GM18505 (cell line): ENCODE data around the gene IGSF21.
"Not testable (repeated sequence)": the region's sequence is repeated elsewhere in the genome, so short reads cannot be mapped to it uniquely, and the experiment has no call there.

Source experiments
- ATAC-seq: cut with Tn5 transposase; IDR thresholded peaks from one replicate; pipeline ENCODE4 v1.9.1; 2021; ENCODE audit not compliant: unreplicated experiment
- POLR2A ChIP-seq: IDR thresholded peaks from 4 replicates; pipeline ENCODE4 v1.6.1; 2011; ENCODE audit warnings: borderline replicate concordance; ENCODE audit not compliant: insufficient read depth, insufficient read length; ENCODE audit errors: extremely low read depth

Gene IGSF21

GRCh38 chr1:18149027-18149641 is 41.5 kb downstream of the IGSF21 start:
- no peak for ATAC-seq

DNA sequence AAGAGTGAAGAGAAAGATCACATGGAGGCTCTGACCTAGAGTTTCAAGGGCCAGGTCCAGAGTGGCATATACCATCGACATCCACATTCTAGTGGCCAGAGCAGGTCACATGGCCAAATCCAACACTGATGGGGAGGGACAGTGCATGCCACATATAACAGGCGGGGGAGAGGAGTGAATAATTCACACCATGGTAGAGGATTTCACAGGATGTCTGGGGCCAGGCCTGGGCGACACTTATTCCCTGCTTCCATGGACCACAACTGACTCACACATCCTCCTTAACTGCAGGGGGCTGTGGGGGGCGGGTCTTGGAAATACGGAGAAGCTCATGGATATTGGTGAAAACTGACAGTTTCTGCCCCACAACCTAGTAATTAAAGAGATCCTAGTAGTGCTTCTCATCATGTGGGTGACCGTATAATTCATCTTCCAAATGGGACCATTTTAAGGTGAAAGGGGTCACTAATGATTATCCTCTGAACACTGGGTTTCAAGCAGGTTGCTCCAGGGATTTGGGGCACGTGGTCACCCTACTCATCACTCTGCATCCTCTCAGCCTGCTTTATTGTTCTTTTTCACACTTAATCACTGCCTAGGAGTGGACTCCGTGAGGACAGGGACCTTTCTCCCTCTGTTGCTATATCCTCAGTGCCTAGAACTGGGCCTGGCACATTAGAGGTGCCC is 44.0 kb downstream of the IGSF21 start:
- no peak for TF ChIP-seq POLR2A
- ATAC-seq, result no peak

More at GRCh38 chr1:18149027-18149641, 41.5 kb downstream of the IGSF21 start:
- TF ChIP-seq POLR2A, result no peak

- TF ChIP-seq POLR2A, result no peak
- no peak for ATAC-seq
Observed at GRCh38 chr1:18154430-18155194, 47.0 kb downstream of the IGSF21 start.

GRCh38 chr1:18155881-18156385 is 48.3 kb downstream of the IGSF21 start:
- TF ChIP-seq POLR2A, result no peak
- no peak for ATAC-seq

- no peak for TF ChIP-seq POLR2A
Observed at GRCh38 chr1:18157352-18157751, 49.8 kb downstream of the IGSF21 start.

GRCh38 chr1:18157968-18158367 is 50.4 kb downstream of the IGSF21 start:
- no peak for ATAC-seq
- no peak for TF ChIP-seq POLR2A

More at GRCh38 chr1:18157352-18157751, 49.8 kb downstream of the IGSF21 start:
- ATAC-seq, result no peak

DNA sequence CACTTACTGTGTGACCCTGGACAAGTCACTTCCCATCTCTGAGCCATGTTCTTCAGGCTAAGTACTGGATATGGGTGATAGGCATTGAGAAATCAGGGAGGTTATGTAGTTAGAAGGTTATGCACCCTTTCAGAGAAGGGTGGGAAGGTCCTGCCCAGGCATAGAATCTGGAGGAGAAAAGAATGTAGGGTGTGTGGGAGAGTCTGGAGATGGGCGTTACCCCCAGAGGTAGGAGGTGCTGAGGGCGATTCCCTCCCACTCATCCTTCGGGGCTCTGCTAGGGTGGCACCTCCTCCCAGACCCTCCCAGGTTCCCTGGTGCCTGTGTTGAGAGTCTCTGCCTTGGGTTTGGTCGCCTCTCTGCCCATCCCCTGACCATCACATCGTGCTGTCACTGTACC is 51.1 kb downstream of the IGSF21 start:
- no peak for ATAC-seq
- TF ChIP-seq POLR2A, result no peak

- ATAC-seq, result no peak
- TF ChIP-seq POLR2A, result no peak
Observed at GRCh38 chr1:18160290-18160942, 52.8 kb downstream of the IGSF21 start.

DNA sequence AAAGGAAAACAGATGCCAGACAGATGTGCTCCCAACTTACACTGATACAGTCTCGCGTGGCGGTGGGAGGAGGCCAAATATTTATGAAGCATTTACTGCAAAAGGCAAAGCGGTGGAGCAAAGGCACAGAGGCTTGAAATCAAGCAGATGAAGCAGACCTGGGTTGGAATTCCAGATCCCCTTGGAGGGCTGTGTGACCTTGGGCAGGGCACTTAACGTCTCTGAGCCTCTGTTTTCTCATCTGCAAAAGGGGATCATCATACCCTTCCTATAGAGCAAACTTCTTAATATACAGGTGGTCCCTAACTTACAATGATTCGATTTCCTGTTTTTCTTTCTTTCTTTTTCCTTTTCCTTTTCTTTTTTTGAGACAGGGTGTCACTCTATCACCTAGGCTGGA is 54.1 kb downstream of the IGSF21 start:
- no peak for TF ChIP-seq POLR2A
- no peak for ATAC-seq

DNA sequence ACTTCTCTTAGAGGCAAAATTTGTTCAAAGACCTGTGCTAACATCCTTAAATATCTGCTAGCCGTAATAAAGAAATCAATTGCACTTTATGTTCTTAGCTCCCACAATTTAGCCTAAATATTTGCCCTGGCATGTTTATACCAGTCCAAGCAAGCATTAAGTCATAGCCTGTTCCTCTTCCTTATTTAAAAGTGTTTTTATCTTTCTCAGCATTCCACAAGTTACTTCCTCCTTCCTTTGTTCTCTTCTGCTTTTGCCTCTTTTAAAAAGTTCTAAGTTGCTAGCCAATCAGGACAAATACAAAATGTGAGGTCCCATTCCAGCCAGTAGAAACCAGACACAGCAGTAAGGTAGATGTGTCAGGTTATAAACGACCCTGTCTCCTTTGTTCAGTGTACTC is 58.0 kb downstream of the IGSF21 start:
- not testable (repeated sequence) for ATAC-seq

DNA sequence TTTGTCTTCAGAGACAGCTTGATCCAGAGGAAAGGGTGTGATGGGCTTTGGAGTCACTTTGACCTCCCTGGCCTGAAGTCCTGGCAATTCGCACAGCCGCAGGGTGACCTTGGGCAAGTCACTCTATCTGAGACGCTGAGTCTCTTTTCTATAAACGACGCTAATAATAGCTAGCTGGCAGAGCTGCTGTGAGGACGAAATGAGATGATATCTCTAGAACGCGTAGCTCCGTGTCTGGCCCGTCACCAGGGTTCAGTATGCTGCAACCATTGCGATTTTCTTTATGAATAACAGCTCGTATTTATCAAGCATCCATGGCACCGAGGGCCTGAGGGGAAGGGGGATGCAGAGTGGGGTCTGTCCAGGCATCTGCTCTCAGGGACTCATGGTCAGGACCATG is 58.7 kb downstream of the IGSF21 start:
- no peak for ATAC-seq
- no peak for TF ChIP-seq POLR2A

DNA sequence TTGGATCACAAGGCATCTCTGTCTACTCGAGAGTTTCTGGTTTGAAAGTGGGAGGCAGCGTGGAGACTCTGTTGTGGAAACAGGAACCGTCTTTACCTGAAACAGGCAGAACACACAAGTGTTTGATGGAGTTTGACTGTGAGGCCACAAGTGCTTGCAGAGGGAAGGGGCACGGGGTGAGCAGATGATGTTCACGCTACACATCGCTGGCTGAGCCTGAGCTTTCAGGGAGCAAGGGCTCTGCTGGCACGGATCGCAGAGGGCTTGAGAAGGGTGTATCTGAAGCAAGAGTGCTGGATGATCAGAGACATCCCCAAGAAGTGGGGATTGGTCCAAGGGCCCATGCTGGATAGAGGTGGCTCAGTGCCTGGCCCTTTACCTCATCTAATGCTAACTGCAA is 59.3 kb downstream of the IGSF21 start:
- ATAC-seq, result no peak
- TF ChIP-seq POLR2A, result no peak

GRCh38 chr1:18170444-18170843 is 62.8 kb downstream of the IGSF21 start:
- no peak for TF ChIP-seq POLR2A
- no peak for ATAC-seq
